Fibroblast of lung (primary cell): ENCODE data around the gene SH3D21. TPM values are rescaled to one million over a fixed set of nuclear protein-coding genes. Genes with fewer than 3 reads are reported as not detected.

Experiments used
- DNase-seq, 2 donors: peaks; one replicate each; pipeline versions ENCODE4 v3.0.0 to v3.0.0-alpha.2; 2010; ENCODE audit warnings: low read depth in 2 of 2
- H2AFZ ChIP-seq: 2 replicates; pipeline ENCODE4 v1.5.1; 2012; ENCODE audit warnings: low read length, control low read depth, inconsistent platforms
- H3K27ac ChIP-seq: 2 replicates; pipeline ENCODE4 v1.5.1; 2011; ENCODE audit warnings: low read length, control low read depth; ENCODE audit not compliant: insufficient read depth
- H3K27me3 ChIP-seq: 2 replicates; pipeline ENCODE4 v1.5.1; 2011; ENCODE audit warnings: mild to moderate bottlenecking, low read length; ENCODE audit not compliant: control insufficient read depth, insufficient read depth
- H3K36me3 ChIP-seq: 2 replicates; pipeline ENCODE4 v1.5.1; 2011; ENCODE audit warnings: low read length; ENCODE audit not compliant: control insufficient read depth, insufficient read depth
- H3K4me1 ChIP-seq: 2 replicates; pipeline ENCODE4 v1.5.1; 2011; ENCODE audit warnings: low read length; ENCODE audit not compliant: control insufficient read depth, insufficient read depth; ENCODE audit errors: extremely low read depth
- H3K4me2 ChIP-seq: 2 replicates; pipeline ENCODE4 v1.5.1; 2011; ENCODE audit warnings: low read length, control low read depth; ENCODE audit not compliant: insufficient read depth; ENCODE audit errors: extremely low read depth
- H3K4me3 ChIP-seq, 4 experiments: fragments of 200-600 bp in 1 of 4; sonication (generic) in 1 of 4; replicated peaks in 1 of 4; 2 replicates each; pipeline ENCODE4 v1.5.1; 2011 to 2016; ENCODE audit warnings: low read length in 4 of 4, low read depth in 3 of 4, mild to moderate bottlenecking in 3 of 4, control low read depth in 2 of 4, inconsistent platforms in 1 of 4, mixed read lengths in 1 of 4; ENCODE audit not compliant: insufficient read depth in 1 of 4; ENCODE audit errors: control extremely low read depth in 1 of 4
- H3K79me2 ChIP-seq: 2 replicates; pipeline ENCODE4 v1.5.1; 2012; ENCODE audit warnings: mild to moderate bottlenecking, low read length, inconsistent platforms; ENCODE audit not compliant: control insufficient read depth, insufficient read depth
- H3K9ac ChIP-seq: 2 replicates; pipeline ENCODE4 v1.5.1; 2011; ENCODE audit warnings: mild to moderate bottlenecking, low read length, control low read depth; ENCODE audit not compliant: insufficient read depth
- H3K9me3 ChIP-seq: 2 replicates; pipeline ENCODE4 v1.5.1; 2012; ENCODE audit warnings: low read depth, low read length; ENCODE audit not compliant: control insufficient read depth, insufficient read depth
- H4K20me1 ChIP-seq: 2 replicates; pipeline ENCODE4 v1.5.1; 2011; ENCODE audit warnings: low read length; ENCODE audit not compliant: control insufficient read depth, insufficient read depth; ENCODE audit errors: extremely low read depth
- CTCF ChIP-seq, 2 donors: IDR thresholded peaks in 1 of 2; conservative IDR thresholded peaks in 1 of 2; 1 replicate in 1 of 2; 2 replicates in 1 of 2; pipeline ENCODE4 v1.5.1; 2011 to 2012; ENCODE audit warnings: low read length in 2 of 2, control low read depth in 1 of 2, inconsistent platforms in 1 of 2, low read depth in 1 of 2, mild to moderate bottlenecking in 1 of 2
- EZH2 ChIP-seq: IDR thresholded peaks from 2 replicates; pipeline ENCODE4 v1.5.1; 2012; ENCODE audit warnings: low read length, control low read depth, mild to moderate bottlenecking; ENCODE audit errors: missing control alignments
- polyA plus RNA-seq, 2 donors: library from polyadenylated mRNA; depleted of rRNA in 1 of 2; stranded (reverse) in 1 of 2; unstranded in 1 of 2; fragments of >200 nt; gene quantifications; 2 replicates each; pipeline ENCODE4 v1.2.1, GENCODE V29; 2011 to 2012; ENCODE audit warnings: missing spikeins in 1 of 2
- total RNA-seq: library from RNA; depleted of rRNA; stranded (reverse); fragments of >200 nt; gene quantifications from 2 replicates; pipeline ENCODE4 v1.2.1, GENCODE V29; 2014

SH3D21 gene
- total and polyA plus RNA-seq, 2 donors (not counting 1 experiment from before 2014, with no cell fraction given) = 1.9 to 3.3 TPM

- peaks cover 27% of the 10 kb centered on the region for H3K36me3 ChIP-seq
- TF ChIP-seq CTCF (conservative IDR thresholded peaks at IDR 0.05 in 1 of 2, IDR thresholded peaks at IDR 0.05 in 1 of 2; ENCODE audit: low read depth in 1 of 2, low read length in 2 of 2) = no peak
- TF ChIP-seq EZH2 = no peak
- H3K4me3 ChIP-seq = no peak overlapping the region
- no peaks in the 10 kb centered on the region for H3K9me3 ChIP-seq
- no peak for DNase-seq
- no peak overlapping the region for H3K9ac ChIP-seq
- H3K4me2 ChIP-seq = no peak overlapping the region
- H4K20me1 ChIP-seq = no peaks in the 10 kb centered on the region
- peaks cover 30% of the 10 kb centered on the region for H3K4me1 ChIP-seq
- peaks cover 6% of the 10 kb centered on the region for H3K79me2 ChIP-seq
- H3K27ac ChIP-seq = no peak overlapping the region
- H2AFZ ChIP-seq = no peak overlapping the region
- H3K27me3 ChIP-seq = no peaks in the 10 kb centered on the region
Observed at GRCh38 chr1:36355811-36356210, 49.6 kb downstream of the SH3D21 start.

GRCh38 chr1:36358514-36359084 lies 52.4 kb downstream of the SH3D21 start:
- Histone ChIP-seq H3K9me3 (no peaks in the 10 kb centered on the region), H3K27ac (no peak overlapping the region), H4K20me1 (no peaks in the 10 kb centered on the region), H3K4me3 (no peak overlapping the region), H3K9ac (no peak overlapping the region), H3K79me2 (peaks cover 11% of the 10 kb centered on the region), H3K27me3 (no peaks in the 10 kb centered on the region), H3K4me2 (no peak overlapping the region), H3K4me1 (peaks cover 3% of the 10 kb centered on the region), H2AFZ (no peak overlapping the region), H3K36me3 (peaks cover 23% of the 10 kb centered on the region)
- DNase-seq = no peak
- no peak for TF ChIP-seq CTCF (conservative IDR thresholded peaks at IDR 0.05 in 1 of 2, IDR thresholded peaks at IDR 0.05 in 1 of 2; ENCODE audit: low read depth in 1 of 2, low read length in 2 of 2)
- TF ChIP-seq EZH2 = no peak

- Histone ChIP-seq H3K27me3 (no peaks in the 10 kb centered on the region), H3K9ac (no peak overlapping the region), H2AFZ (no peak overlapping the region), H4K20me1 (no peaks in the 10 kb centered on the region), H3K79me2 (peaks cover 13% of the 10 kb centered on the region), H3K36me3 (peaks cover 21% of the 10 kb centered on the region), H3K4me3 (no peak overlapping the region), H3K27ac (no peak overlapping the region), H3K4me2 (no peak overlapping the region), H3K9me3 (no peaks in the 10 kb centered on the region), H3K4me1 (no peaks in the 10 kb centered on the region)
- DNase-seq = no peak
- TF ChIP-seq EZH2 (no peak), CTCF (conservative IDR thresholded peaks at IDR 0.05 in 1 of 2, IDR thresholded peaks at IDR 0.05 in 1 of 2; ENCODE audit: low read depth in 1 of 2, low read length in 2 of 2) (no peak)
Observed at GRCh38 chr1:36359383-36359782, 53.2 kb downstream of the SH3D21 start.
